T-helper 2 cell treated with Interferon-gamma antibody and Interleukin-4, amounts not matched to agents 5 μg/mL and 100 μg/mL, for 36 hours (primary cell): ENCODE measurements around the gene ORM2.
"Not testable (repeated sequence)": the region's sequence is repeated elsewhere in the genome, so short reads cannot be mapped to it uniquely, and the experiment has no call there.

Experiments
- DNase-seq: peaks from one replicate; pipeline ENCODE4 v3.0.0; 2021; ENCODE audit warnings: low spot score
- H3K27ac Mint-ChIP-seq: one replicate; pipeline ENCODE4 v1.8.0; 2021; ENCODE audit warnings: mild to moderate bottlenecking, mixed read lengths
- H3K27me3 Mint-ChIP-seq: one replicate; pipeline ENCODE4 v1.8.0; 2021; ENCODE audit warnings: low read depth, mixed read lengths
- H3K36me3 Mint-ChIP-seq: one replicate; pipeline ENCODE4 v1.8.0; 2021; ENCODE audit warnings: low read depth, mixed read lengths
- H3K4me1 Mint-ChIP-seq: one replicate; pipeline ENCODE4 v1.8.0; 2021; ENCODE audit warnings: low read depth, mixed read lengths
- H3K4me3 Mint-ChIP-seq: one replicate; pipeline ENCODE4 v1.8.0; 2022; ENCODE audit warnings: mild to moderate bottlenecking, moderate library complexity, mixed read lengths
- H3K9me3 Mint-ChIP-seq: one replicate; pipeline ENCODE4 v1.8.0; 2021; ENCODE audit warnings: mixed read lengths

ORM2 gene

DNA sequence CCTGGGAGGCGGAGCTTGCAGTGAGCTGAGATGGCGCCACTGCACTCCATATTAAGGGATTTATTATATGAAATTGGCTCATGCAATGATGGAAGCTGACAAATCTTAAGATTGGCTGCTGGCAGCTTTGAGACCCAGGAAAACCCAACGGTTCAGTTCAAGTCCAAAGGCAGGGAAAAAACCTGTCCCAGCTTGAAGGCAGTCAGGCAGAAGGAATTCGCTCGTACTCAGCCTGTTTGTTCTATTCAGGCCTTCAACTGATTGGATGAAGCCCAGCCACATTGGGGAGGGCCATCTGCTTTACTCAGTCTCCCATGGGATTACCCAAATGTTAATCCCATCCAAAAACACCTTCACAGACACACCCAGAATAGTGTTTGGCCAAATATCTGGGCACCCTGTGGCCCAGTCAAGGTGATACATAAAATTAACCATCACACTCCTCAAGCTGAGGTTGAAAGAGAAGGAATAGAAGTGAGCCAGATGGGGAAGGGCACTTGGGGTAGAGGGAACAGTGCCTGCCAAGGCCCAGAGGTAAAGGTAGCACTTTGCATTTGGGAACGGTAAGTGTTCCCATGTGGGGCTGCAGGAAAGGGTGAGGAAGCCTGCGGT, 15.3 kb upstream of the ORM2 start:
- H3K27ac Mint-ChIP-seq, result no peak overlapping the region
- no peaks in the 10 kb centered on the region for H3K9me3 Mint-ChIP-seq
- no peaks in the 10 kb centered on the region for H3K27me3 Mint-ChIP-seq
- no peak for DNase-seq
- H3K4me1 Mint-ChIP-seq, result peaks cover 5% of the 10 kb centered on the region
- H3K36me3 Mint-ChIP-seq, result no peaks in the 10 kb centered on the region
- no peak overlapping the region for H3K4me3 Mint-ChIP-seq

DNA sequence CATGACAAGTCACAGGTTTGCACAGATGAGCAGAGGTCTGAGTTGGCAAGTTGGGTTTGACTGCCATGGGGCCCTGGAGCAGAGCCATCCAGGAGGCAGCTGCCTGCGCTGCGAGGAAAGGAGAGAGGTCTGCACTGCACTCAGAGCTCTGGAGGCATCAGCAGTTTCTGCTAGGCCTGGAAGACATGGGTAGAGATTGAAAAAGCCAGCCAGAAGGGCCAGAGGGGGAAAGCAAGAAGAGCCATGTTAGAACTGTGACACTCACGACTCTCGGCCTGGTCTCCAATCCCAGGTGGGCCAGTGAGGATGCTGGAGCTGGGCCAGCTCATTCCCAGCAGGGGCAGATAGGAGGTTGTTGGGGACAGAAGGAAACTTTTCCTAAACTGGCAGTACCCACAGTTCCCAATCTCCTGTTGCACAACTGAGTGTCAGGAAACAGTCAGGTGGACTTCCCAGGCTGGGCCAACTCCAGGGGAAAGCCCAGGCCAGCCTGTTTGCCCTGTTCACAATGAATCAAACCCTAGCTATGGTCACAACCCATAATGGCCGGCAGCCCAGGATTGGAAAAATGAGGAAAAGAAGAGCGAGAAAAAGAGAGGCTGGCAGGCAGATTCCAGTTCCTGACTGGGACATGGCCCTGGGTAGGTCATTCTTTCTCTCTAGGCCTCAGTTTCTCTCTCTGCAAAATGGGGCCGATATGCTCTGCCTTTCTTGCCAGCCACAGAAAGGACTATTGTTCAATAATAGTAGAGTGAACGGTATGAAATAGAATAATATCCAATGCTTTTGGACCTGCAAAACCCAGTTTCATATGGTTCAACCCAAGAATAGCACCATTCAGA, 14.6 kb upstream of the ORM2 start:
- H3K27me3 Mint-ChIP-seq, result no peaks in the 10 kb centered on the region
- H3K27ac Mint-ChIP-seq, result peak overlapping the region; percentile 55
- no peaks in the 10 kb centered on the region for H3K9me3 Mint-ChIP-seq
- H3K36me3 Mint-ChIP-seq, result no peaks in the 10 kb centered on the region
- DNase-seq, result no peak
- peaks cover 5% of the 10 kb centered on the region for H3K4me1 Mint-ChIP-seq
- H3K4me3 Mint-ChIP-seq, result no peak overlapping the region

DNA sequence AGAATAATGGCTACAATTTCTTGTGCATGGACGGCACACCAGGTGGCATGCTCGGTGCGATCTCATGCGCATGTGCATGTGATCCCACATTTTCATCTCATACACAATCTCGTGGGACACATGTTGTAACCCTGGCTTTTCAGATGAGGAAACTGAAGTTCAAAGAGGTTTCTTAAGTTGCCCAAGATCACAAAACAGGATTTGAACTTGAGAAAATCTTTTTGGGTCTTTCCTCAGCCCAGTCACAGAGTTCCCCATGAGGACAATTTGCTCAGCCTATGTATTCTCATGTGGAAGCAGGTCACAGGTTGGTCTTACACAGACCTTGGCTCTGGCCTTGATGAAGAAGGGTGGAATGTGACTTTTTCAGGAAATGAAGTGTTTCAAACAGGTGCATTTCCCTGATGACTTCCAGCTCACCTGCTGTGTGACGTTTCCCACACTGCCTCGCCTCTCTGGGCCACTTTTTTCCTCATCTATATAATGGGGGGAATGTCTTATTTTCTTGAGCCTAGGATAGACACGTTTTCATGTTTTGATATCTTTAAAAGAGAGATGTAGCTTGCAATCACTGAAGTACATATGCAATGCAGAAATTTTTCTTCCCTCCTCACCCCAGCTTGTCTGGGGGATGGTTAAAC, 13.8 kb upstream of the ORM2 start:
- Mint-ChIP-seq H3K27ac (no peak overlapping the region), H3K27me3 (no peaks in the 10 kb centered on the region), H3K36me3 (no peaks in the 10 kb centered on the region), H3K4me3 (no peak overlapping the region), H3K9me3 (no peaks in the 10 kb centered on the region), H3K4me1 (peaks cover 5% of the 10 kb centered on the region)
- no peak for DNase-seq

DNA sequence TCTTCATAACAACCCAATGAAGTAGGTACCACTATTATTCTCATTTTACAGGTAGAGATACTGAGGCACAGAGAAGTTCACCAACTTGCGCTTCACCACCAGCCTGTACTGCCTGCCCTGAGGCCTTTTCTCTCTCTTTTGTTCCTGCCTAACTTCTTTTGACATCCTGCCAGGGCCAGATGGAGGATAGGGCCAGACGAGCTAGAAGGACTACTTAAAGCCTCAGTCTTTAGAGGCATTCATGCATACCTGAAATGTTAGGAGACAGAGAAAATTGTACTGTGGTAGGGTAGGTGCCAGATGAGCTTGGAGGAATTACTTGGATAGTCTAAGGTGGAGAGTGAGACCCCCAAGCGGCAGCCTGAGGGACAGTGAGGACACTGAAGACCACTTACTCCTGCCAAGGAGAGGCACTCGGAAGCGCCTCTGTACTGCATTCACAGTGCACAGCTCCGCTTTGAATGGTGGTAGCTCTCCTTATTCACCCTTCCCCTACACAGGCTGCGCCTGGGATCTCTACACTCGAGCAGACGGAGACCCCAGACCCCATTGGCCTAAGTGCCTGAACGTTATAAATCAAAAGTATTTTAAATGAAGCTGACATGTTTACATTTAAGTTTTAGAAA, 13.0 kb upstream of the ORM2 start:
- Mint-ChIP-seq H3K27ac (no peak overlapping the region), H3K4me1 (peaks cover 5% of the 10 kb centered on the region), H3K4me3 (no peak overlapping the region), H3K36me3 (no peaks in the 10 kb centered on the region), H3K27me3 (no peaks in the 10 kb centered on the region), H3K9me3 (no peaks in the 10 kb centered on the region)
- no peak for DNase-seq

DNA sequence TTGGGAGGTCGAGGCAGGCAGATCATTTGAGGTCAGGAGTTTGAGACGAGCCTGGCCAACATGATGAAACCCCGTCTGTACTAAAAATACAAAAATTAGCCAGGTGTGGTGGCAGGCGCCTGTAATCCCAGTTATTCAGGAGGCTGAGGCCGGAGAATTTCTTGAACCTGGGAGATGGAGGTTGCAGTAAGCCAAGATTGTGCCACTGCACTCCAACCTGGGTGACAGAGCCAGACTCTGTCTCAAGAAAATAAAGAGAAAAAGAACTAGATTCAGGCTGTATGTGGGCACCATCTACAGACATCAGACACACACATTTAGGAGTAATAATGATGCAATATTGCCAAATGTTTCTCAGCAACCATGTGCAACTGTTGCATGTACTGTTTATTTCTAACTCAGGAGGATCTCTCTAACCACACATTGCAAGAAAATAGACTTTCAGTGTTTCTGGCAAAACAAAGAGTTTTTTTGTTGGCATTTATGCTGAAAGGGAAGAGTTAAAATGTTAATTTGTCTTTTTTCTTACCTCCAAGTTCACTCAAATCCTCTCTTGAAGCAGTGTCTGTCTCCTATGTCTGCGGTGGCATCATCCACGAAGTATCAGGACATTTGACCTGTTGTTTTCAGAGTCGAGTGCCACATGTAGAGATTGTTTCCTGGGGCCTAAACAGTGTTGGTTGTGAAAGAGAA, 11.9 kb upstream of the ORM2 start:
- no peak overlapping the region for H3K27ac Mint-ChIP-seq
- no peak for DNase-seq
- H3K4me3 Mint-ChIP-seq, result no peak overlapping the region
- no peaks in the 10 kb centered on the region for H3K9me3 Mint-ChIP-seq
- no peaks in the 10 kb centered on the region for H3K27me3 Mint-ChIP-seq
- no peaks in the 10 kb centered on the region for H3K36me3 Mint-ChIP-seq
- H3K4me1 Mint-ChIP-seq, result peaks cover 5% of the 10 kb centered on the region

DNA sequence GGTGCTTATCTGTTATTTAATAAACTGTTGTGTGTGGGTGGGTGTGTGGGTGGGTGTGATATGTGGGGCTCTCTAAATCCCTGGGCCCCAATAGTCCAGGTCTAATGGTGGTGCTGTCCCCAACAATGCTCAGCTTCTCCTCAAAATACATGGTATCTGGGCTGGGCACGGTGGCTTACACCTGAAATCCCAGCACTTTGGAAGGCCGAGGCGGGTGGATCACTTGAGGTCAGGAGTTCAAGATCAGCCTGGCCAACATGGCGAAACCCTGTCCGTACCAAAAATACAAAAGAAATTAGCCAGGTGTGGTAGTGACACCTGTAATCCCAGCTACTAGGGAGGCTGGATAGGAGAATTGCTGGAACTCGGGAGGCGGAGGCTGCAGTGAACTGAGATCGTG, 11.3 kb upstream of the ORM2 start:
- Mint-ChIP-seq H3K4me1 (peaks cover 5% of the 10 kb centered on the region), H3K4me3 (no peak overlapping the region), H3K36me3 (no peaks in the 10 kb centered on the region), H3K27ac (no peak overlapping the region), H3K9me3 (no peaks in the 10 kb centered on the region), H3K27me3 (no peaks in the 10 kb centered on the region)
- DNase-seq, result no peak

DNA sequence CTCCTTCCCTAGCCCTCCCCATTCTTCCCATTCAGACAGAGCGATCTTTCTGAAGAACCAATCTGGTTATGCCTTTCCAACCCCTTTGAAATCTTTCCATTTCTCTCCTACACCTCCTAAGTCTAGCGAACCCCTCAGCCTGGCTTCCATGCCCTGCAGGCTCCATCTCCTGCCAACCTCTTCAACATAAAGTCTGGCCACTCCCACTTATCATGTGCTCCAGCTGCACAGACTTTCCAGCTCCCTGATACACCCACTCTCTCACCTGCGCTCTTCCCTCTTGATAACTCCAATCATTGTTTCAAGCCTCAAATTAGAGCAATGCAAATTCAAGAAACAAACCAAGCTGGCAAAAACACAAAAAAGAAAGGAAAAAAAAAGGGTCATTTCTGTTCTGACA, 10.5 kb upstream of the ORM2 start:
- Mint-ChIP-seq H3K4me1 (peaks cover 5% of the 10 kb centered on the region), H3K36me3 (no peaks in the 10 kb centered on the region), H3K27ac (no peak overlapping the region), H3K27me3 (no peaks in the 10 kb centered on the region), H3K9me3 (no peaks in the 10 kb centered on the region), H3K4me3 (no peak overlapping the region)
- DNase-seq, result no peak

DNA sequence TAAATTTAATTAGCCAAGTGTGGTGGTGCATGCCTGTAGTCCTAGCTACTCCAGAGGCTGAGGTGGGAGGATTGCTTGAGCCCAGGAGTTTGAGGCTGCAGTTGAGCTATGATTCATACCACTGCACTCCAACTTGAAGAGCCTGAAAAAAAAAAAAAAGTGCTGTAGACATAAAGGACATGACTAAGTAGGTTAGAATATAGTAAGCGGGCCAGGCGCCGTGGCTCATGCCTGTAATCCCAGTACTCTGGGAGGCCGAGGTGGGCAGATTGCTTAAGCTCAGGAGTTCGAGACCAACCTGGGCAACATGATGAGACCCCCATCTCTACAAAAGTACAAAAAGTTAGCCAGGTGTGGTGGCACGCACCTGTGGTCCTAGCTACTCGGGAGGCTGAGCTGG, 9.0 kb upstream of the ORM2 start:
- H3K27ac Mint-ChIP-seq, H3K9me3 Mint-ChIP-seq, H3K27me3 Mint-ChIP-seq, DNase-seq, H3K4me3 Mint-ChIP-seq, H3K4me1 Mint-ChIP-seq, H3K36me3 Mint-ChIP-seq: not testable (repeated sequence)

DNA sequence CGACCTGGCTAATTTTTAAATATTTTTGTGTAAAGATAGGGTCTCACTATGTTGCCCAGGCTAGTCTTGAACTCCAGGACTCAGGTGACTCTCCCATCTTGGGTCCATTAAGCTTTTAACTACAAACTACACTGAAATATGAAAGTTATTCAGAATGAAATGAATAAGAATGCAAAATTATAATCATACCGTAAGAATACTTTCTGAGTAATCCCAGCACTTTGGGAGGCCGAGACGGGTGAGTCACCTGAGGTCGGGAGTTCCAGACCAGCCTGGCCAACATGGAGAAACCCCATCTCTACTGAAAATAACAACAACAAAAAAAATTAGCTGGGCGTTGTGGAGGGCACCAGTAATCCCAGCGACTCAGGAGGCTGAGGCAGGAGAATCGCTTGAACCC, 7.9 kb upstream of the ORM2 start:
- no peaks in the 10 kb centered on the region for H3K9me3 Mint-ChIP-seq
- H3K4me1 Mint-ChIP-seq, result peaks cover 5% of the 10 kb centered on the region
- H3K27ac Mint-ChIP-seq, result no peak overlapping the region
- peak; percentile 30 for DNase-seq
- no peaks in the 10 kb centered on the region for H3K36me3 Mint-ChIP-seq
- no peaks in the 10 kb centered on the region for H3K27me3 Mint-ChIP-seq
- no peak overlapping the region for H3K4me3 Mint-ChIP-seq

DNA sequence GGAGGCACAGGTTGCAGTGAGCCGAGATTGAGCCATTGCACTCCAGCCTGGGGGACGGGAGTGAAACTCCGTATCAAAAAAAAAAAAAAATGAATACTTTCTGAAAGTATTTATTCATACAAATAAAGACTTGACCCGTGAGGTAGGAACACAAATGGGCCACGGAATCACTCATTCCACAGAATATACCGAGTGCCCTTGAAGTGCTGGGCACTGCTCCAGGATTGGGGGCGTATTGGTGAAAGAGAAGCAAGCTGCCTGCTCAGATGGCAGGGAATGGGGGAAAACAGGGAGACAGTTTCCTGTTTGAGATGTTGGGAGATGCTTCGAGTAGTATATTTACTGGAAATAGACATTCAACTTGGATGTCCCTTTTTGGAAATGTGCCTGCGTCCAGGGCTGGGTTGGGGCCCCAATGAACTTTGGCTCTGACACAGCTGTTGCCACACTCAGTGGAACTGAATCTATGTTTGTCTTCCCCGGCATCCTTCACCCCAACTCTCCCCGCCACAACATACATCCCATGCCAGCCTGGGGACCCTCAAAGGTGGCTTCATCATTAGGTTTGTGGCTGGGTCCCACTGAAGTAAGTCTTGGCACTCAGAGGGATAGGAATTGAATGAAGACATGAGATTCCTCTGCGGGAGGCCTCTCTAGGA, 7.4 kb upstream of the ORM2 start:
- H3K27me3 Mint-ChIP-seq, H3K4me3 Mint-ChIP-seq, DNase-seq, H3K36me3 Mint-ChIP-seq, H3K9me3 Mint-ChIP-seq, H3K4me1 Mint-ChIP-seq, H3K27ac Mint-ChIP-seq: not testable (repeated sequence)

DNA sequence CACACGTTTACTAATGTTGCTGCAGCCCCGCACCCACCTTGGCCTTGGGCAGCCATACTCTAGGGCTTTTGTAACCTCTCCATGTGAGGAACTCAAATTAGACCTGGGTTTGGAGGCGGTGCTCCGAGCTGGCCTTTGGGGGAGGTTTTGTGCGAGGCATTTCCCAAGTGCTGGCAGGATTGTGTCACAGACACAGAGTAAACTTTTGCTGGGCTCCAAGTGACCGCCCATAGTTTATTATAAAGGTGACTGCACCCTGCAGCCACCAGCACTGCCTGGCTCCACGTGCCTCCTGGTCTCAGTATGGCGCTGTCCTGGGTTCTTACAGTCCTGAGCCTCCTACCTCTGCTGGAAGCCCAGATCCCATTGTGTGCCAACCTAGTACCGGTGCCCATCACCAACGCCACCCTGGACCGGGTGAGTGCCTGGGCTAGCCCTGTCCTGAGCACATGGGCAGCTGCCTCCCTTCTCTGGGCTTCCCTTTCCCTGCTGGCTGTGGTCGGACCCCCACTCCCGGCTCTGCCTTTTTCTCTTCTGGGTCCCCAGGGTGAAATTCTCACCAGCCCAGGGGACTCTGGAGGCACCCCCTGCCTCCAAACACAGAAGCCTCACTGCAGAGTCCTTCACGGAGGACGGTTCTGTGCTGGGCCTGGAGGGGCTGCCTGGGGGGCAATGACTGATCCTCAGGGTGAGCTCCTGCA, 6.7 kb upstream of the ORM2 start, which contains the start of gene ORM1:
Gene ORM1, plus strand, starts transcription at position 268 of the 701 bp plus-strand sequence. Its CDS starts 36 bp downstream, at position 304.
- not testable (repeated sequence) for DNase-seq, H3K27me3 Mint-ChIP-seq, H3K9me3 Mint-ChIP-seq, H3K27ac Mint-ChIP-seq, H3K4me3 Mint-ChIP-seq, H3K36me3 Mint-ChIP-seq, H3K4me1 Mint-ChIP-seq

DNA sequence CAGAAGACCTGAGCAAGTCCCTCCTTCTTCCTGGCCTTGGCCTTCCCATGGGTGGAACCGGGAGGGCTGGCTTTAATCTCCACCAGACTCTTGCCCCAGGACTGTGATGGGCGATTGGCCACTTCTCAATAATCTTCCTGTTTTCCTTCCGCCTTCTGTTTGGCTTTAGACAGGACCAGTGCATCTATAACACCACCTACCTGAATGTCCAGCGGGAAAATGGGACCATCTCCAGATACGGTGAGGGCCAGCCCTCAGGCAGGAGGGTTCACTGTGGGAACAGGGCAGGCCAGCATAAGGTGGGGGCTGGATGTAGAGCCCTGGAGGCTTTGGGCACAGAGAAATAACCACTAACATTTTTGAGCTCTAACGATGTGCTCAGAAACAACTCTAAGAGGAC, 5.8 kb upstream of the ORM2 start:
- H3K4me1 Mint-ChIP-seq, DNase-seq, H3K9me3 Mint-ChIP-seq: not testable (repeated sequence)

DNA sequence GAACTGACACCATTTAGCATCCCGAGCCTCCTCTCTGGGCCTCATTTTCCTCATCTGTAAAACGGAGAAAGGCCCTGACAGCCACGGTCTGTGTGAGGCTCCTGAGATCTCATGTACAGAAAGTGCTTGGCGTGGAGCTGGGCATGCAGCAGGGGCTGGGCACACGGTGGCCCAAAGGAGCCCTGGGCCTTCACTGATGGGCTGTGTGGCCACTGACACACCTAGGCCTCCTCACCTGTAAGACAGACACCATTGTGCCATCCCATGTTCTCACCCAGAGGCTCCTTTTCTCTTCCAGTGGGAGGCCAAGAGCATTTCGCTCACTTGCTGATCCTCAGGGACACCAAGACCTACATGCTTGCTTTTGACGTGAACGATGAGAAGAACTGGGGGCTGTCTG, 5.2 kb upstream of the ORM2 start:
- Mint-ChIP-seq H3K4me1 (no peaks in the 10 kb centered on the region), H3K27ac (no peak overlapping the region), H3K27me3 (no peaks in the 10 kb centered on the region), H3K36me3 (no peaks in the 10 kb centered on the region), H3K9me3 (no peaks in the 10 kb centered on the region), H3K4me3 (no peak overlapping the region)
- no peak for DNase-seq

More for the DNA sequence above, 5.8 kb upstream of the ORM2 start:
- not testable (repeated sequence) for H3K27me3 Mint-ChIP-seq, H3K4me3 Mint-ChIP-seq, H3K36me3 Mint-ChIP-seq, H3K27ac Mint-ChIP-seq
